WTC11 (cell line): ENCODE results near the gene TSEN15. TPM values are rescaled to one million over a fixed set of nuclear protein-coding genes. Genes with fewer than 3 reads are reported as not detected.
"Not testable (repeated sequence)": the region's sequence is repeated elsewhere in the genome, so short reads cannot be mapped to it uniquely, and the experiment has no call there.

Source experiments
- ATAC-seq: fragments of 200-7000 bp; cut with Tn5 transposase; 2 replicates; pipeline ENCODE4 v1.10.0; 2021; ENCODE audit warnings: mild to moderate bottlenecking, moderate library complexity
- CTCF ChIA-PET: fragments of 300-600 bp; sonication (Branson Sonifier 250); formaldehyde crosslinking; loops from one replicate; lab custom pipeline; 2021; ENCODE audit warnings: antibody characterized with exemption; lab: Charles Lee
- POLR2A ChIA-PET: fragments of 350-600 bp; sonication (Branson Sonifier 250); formaldehyde crosslinking; loops from one replicate; lab custom pipeline; 2021; ENCODE audit warnings: antibody characterized with exemption; lab: Charles Lee
- DNase-seq: peaks from one replicate; pipeline ENCODE4 v3.0.0; 2021; ENCODE audit warnings: low spot score
- H3K27ac Mint-ChIP-seq: 2 replicates; pipeline ENCODE4 v1.8.0; 2021; ENCODE audit warnings: mixed read lengths
- H3K27me3 Mint-ChIP-seq: 2 replicates; pipeline ENCODE4 v1.8.0; 2021; ENCODE audit warnings: low read depth, mild to moderate bottlenecking, moderate library complexity, mixed read lengths
- H3K36me3 Mint-ChIP-seq: 2 replicates; pipeline ENCODE4 v1.8.0; 2021; ENCODE audit warnings: mixed read lengths
- H3K4me1 Mint-ChIP-seq: 2 replicates; pipeline ENCODE4 v1.8.0; 2022; ENCODE audit warnings: mixed read lengths
- H3K4me3 Mint-ChIP-seq: 2 replicates; pipeline ENCODE4 v1.8.0; 2021; ENCODE audit warnings: mild to moderate bottlenecking, moderate library complexity, mixed read lengths
- H3K9me3 Mint-ChIP-seq: 2 replicates; pipeline ENCODE4 v1.8.0; 2021; ENCODE audit warnings: mixed read lengths
- ATF6 ChIP-seq: sonication (generic); formaldehyde crosslinking; IDR thresholded peaks from 2 replicates; pipeline ENCODE4 v1.8.1; 2023; ENCODE audit warnings: mild to moderate bottlenecking, missing genetic modification reagents
- CBFB ChIP-seq: sonication (generic); formaldehyde crosslinking; IDR thresholded peaks from 2 replicates; pipeline ENCODE4 v1.8.1; 2022; ENCODE audit warnings: mild to moderate bottlenecking, low read depth, missing genetic modification reagents
- CTCF ChIP-seq: fragments of 200-600 bp; IDR thresholded peaks from 2 replicates; pipeline ENCODE4 v1.8.0; 2022; ENCODE audit warnings: antibody characterized with exemption
- E2F1 ChIP-seq: sonication (generic); formaldehyde crosslinking; IDR thresholded peaks from 2 replicates; pipeline ENCODE4 v1.8.0; 2022; ENCODE audit warnings: mild to moderate bottlenecking, missing genetic modification reagents
- FOXK1 ChIP-seq: sonication (generic); formaldehyde crosslinking; IDR thresholded peaks from 2 replicates; pipeline ENCODE4 v1.8.0; 2022; ENCODE audit warnings: mild to moderate bottlenecking, moderate library complexity, missing genetic modification reagents
- GTF2I ChIP-seq: fragments of 250-450 bp; sonication (Bioruptor Pico); conservative IDR thresholded peaks from 2 replicates; pipeline ENCODE4 v1.4.0; 2021; ENCODE audit warnings: mild to moderate bottlenecking
- HMGA2 ChIP-seq: fragments of 250-450 bp; sonication (Bioruptor Pico); IDR thresholded peaks from 2 replicates; pipeline ENCODE4 v1.4.0; 2021; ENCODE audit warnings: mild to moderate bottlenecking, moderate library complexity
- IRF1 ChIP-seq: sonication (generic); formaldehyde crosslinking; IDR thresholded peaks from 2 replicates; pipeline ENCODE4 v1.8.0; 2023; ENCODE audit warnings: missing genetic modification reagents
- JAZF1 ChIP-seq: fragments of 250-450 bp; sonication (Bioruptor Pico); IDR thresholded peaks from 2 replicates; pipeline ENCODE4 v1.9.0; 2021; ENCODE audit warnings: moderate library complexity, mild to moderate bottlenecking, inconsistent platforms
- MYBL2 ChIP-seq: sonication (generic); formaldehyde crosslinking; IDR thresholded peaks from 2 replicates; pipeline ENCODE4 v1.8.1; 2023; ENCODE audit warnings: mild to moderate bottlenecking, moderate library complexity, missing genetic modification reagents
- NR2C2 ChIP-seq: sonication (generic); formaldehyde crosslinking; IDR thresholded peaks from 2 replicates; pipeline ENCODE4 v1.8.0; 2022; ENCODE audit warnings: mild to moderate bottlenecking, missing genetic modification reagents
- RELA ChIP-seq: sonication (generic); formaldehyde crosslinking; IDR thresholded peaks from 2 replicates; pipeline ENCODE4 v1.8.1; 2022; ENCODE audit warnings: missing genetic modification reagents, mild to moderate bottlenecking, borderline replicate concordance
- TP53 ChIP-seq: sonication (generic); formaldehyde crosslinking; IDR thresholded peaks from 2 replicates; pipeline ENCODE4 v1.8.1; 2023; ENCODE audit warnings: mild to moderate bottlenecking, missing genetic modification reagents
- USF2 ChIP-seq: sonication (generic); formaldehyde crosslinking; IDR thresholded peaks from 2 replicates; pipeline ENCODE4 v1.8.1; 2023; ENCODE audit warnings: mild to moderate bottlenecking, missing genetic modification reagents, moderate library complexity
- ZMAT4 ChIP-seq: fragments of 250-450 bp; sonication (Bioruptor Pico); IDR thresholded peaks from 2 replicates; pipeline ENCODE4 v1.9.0; 2021; ENCODE audit warnings: mild to moderate bottlenecking
- ZNF121 ChIP-seq: sonication (generic); formaldehyde crosslinking; IDR thresholded peaks from 2 replicates; pipeline ENCODE4 v1.8.0; 2023; ENCODE audit warnings: missing genetic modification reagents
- total RNA-seq: library from RNA; stranded (reverse); gene quantifications from 3 replicates; pipeline ENCODE4 v1.2.3, GENCODE V29; 2021

TSEN15 gene
- total RNA-seq, 1 experiment from 2014 or later = 23.8 TPM

GRCh38 chr1:184096005-184096404 is 44.5 kb downstream of the TSEN15 start (continued):
- TF ChIP-seq CTCF (no peak), E2F1 (no peak), NR2C2 (CRISPR knock-in tag) (no peak), RELA (no peak)

- H3K36me3 Mint-ChIP-seq, H3K4me3 Mint-ChIP-seq, H3K27me3 Mint-ChIP-seq, H3K27ac Mint-ChIP-seq, ATAC-seq, DNase-seq, CTCF ChIA-PET, POLR2A ChIA-PET, H3K4me1 Mint-ChIP-seq, H3K9me3 Mint-ChIP-seq: not testable (repeated sequence)
These were observed 45.0 kb downstream of the TSEN15 start for GRCh38 chr1:184096580-184096979.

GRCh38 chr1:184101141-184101540 is 49.6 kb downstream of the TSEN15 start:
- peaks cover 20% of the 10 kb centered on the region for H3K9me3 Mint-ChIP-seq
- ChIA-PET POLR2A (no interaction called here), CTCF (no interaction called here)
- DNase-seq = no peak
- ATAC-seq = no peak
- H3K4me1 Mint-ChIP-seq = no peaks in the 10 kb centered on the region
- TF ChIP-seq CBFB (CRISPR knock-in tag) = no peak
- no peak for TF ChIP-seq ZMAT4
- TF ChIP-seq HMGA2 = no peak
- TF ChIP-seq FOXK1 (CRISPR knock-in tag) = no peak
- TF ChIP-seq ZNF121 (CRISPR knock-in tag) = no peak
- TF ChIP-seq ATF6 (CRISPR knock-in tag) = no peak
- no peak for TF ChIP-seq IRF1 (CRISPR knock-in tag)
- no peak for TF ChIP-seq MYBL2 (CRISPR knock-in tag)
- no peak for TF ChIP-seq GTF2I (CRISPR knock-in tag)
- no peak for TF ChIP-seq TP53 (CRISPR knock-in tag)
- TF ChIP-seq USF2 (CRISPR knock-in tag) = no peak
- H3K4me3 Mint-ChIP-seq = no peak overlapping the region
- no peak overlapping the region for H3K27ac Mint-ChIP-seq
- no peaks in the 10 kb centered on the region; the same call in 1 of the 2 replicates for H3K27me3 Mint-ChIP-seq
- H3K36me3 Mint-ChIP-seq = peaks cover 4% of the 10 kb centered on the region

GRCh38 chr1:184101571-184101970 is 50.0 kb downstream of the TSEN15 start:
- no peak overlapping the region for H3K4me3 Mint-ChIP-seq
- no peaks in the 10 kb centered on the region; the same call in 1 of the 2 replicates for H3K27me3 Mint-ChIP-seq
- no peak overlapping the region for H3K27ac Mint-ChIP-seq
- CTCF ChIA-PET = no interaction called here
- POLR2A ChIA-PET = no interaction called here
- DNase-seq (no peak), ATAC-seq (no peak)
- TF ChIP-seq JAZF1 (CRISPR knock-in tag) = no peak
- H3K9me3 Mint-ChIP-seq = peaks cover 25% of the 10 kb centered on the region
- no peaks in the 10 kb centered on the region for H3K4me1 Mint-ChIP-seq
- peaks cover 2% of the 10 kb centered on the region for H3K36me3 Mint-ChIP-seq
